Left lung (tissue), 10 donors: ENCODE measurements around the gene OTOA. TPM values are rescaled to one million over a fixed set of nuclear protein-coding genes. Genes with fewer than 3 reads are reported as not detected.

Experiments
- ATAC-seq: fragments of 200-7000 bp; cut with Tn5 transposase; one replicate; pipeline ENCODE4 v1.9.1; 2020; ENCODE audit warnings: moderate library complexity
- DNase-seq, 4 donors: peaks; one replicate each; pipeline ENCODE4 v3.0.0-alpha.2; 2013 to 2020
- H3K27ac ChIP-seq, 2 donors: fragments of 200-600 bp; sonication (generic) in 1 of 2; one replicate each; pipeline versions ENCODE4 v1.5.0 to v1.8.0; 2020 to 2021
- H3K27me3 ChIP-seq, 2 donors: fragments of 200-600 bp; sonication (generic) in 1 of 2; one replicate each; pipeline versions ENCODE4 v1.5.0 to v1.8.0; 2020 to 2021
- H3K36me3 ChIP-seq, 2 donors: fragments of 200-600 bp; sonication (generic) in 1 of 2; one replicate each; pipeline versions ENCODE4 v1.5.0 to v1.8.0; 2020 to 2021
- H3K4me1 ChIP-seq, 2 donors: fragments of 200-600 bp; one replicate each; pipeline ENCODE4 v1.8.0; 2021
- H3K4me3 ChIP-seq, 2 donors: fragments of 200-600 bp; sonication (generic) in 1 of 2; one replicate each; pipeline versions ENCODE4 v1.5.0 to v1.8.0; 2020 to 2021; ENCODE audit warnings: mild to moderate bottlenecking in 1 of 2
- H3K9me3 ChIP-seq, 2 donors: fragments of 200-600 bp; sonication (generic) in 1 of 2; one replicate each; pipeline versions ENCODE4 v1.5.0 to v1.8.0; 2020 to 2021
- CTCF ChIP-seq, 2 donors: fragments of 200-600 bp; sonication (generic) in 1 of 2; IDR thresholded peaks; one replicate each; pipeline versions ENCODE4 v1.5.0 to v1.8.0; 2021; ENCODE audit warnings: antibody characterized with exemption in 2 of 2
- intact Hi-C, 2 donors: fragments of 100-400 bp; cut with DNase I; formaldehyde crosslinking; loops; one replicate each; pipeline versions ENCODE4 v1.11.2 to v1.14.2; 2022
- polyA plus RNA-seq, 6 donors: library from polyadenylated mRNA; unstranded; fragments of 120-200 nt; gene quantifications; one replicate each; pipeline ENCODE4 v1.2.1, GENCODE V29; 2013; ENCODE audit not compliant: insufficient read length in 6 of 6
- total RNA-seq, 2 donors: library from RNA; stranded (reverse); fragmentation: NEBNext Ultra II Directional; extraction: Animal tissue kit (Norgen Biotek cat#: 25700); gene quantifications; one replicate each; pipeline ENCODE4 v1.2.1, GENCODE V29; 2021
- donor health status: DM: no; HTN: yes; CAD: no.
- donor health status: DM: no; HTN: no; CAD: no.

The OTOA gene
- total and polyA plus RNA-seq, 8 donors, result 0.06 to 1.1 (median 0.10) TPM; not detected in 1

GRCh38 chr16:21641916-21642315 lies 21.9 kb upstream of the OTOA start:
- H3K36me3 ChIP-seq, result peaks cover 0 to 69% of the 10 kb centered on the region in 2 donors
- TF ChIP-seq CTCF (IDR thresholded peaks at IDR 0.05), result no peak
- H3K9me3 ChIP-seq, result no peaks in the 10 kb centered on the region
- intact Hi-C loops, result no loop called here
- H3K27ac ChIP-seq, result no peak overlapping the region
- peaks cover 6 to 85% of the 10 kb centered on the region in 2 donors for H3K4me1 ChIP-seq
- ATAC-seq, result no peak
- no peak for DNase-seq
- no peak overlapping the region for H3K4me3 ChIP-seq
- H3K27me3 ChIP-seq, result no peaks in the 10 kb centered on the region

- TF ChIP-seq CTCF (IDR thresholded peaks at IDR 0.05), result no peak
- Histone ChIP-seq H3K4me3 (no peak overlapping the region), H3K27me3 (no peaks in the 10 kb centered on the region), H3K36me3 (peaks cover 0 to 69% of the 10 kb centered on the region in 2 donors), H3K4me1 (peaks cover 6 to 91% of the 10 kb centered on the region in 2 donors), H3K27ac (peak overlapping the region in 1 of 2 donors; percentile 8), H3K9me3 (no peaks in the 10 kb centered on the region)
- DNase-seq (no peak), ATAC-seq (no peak)
- intact Hi-C loops, result no loop called here
Observed at GRCh38 chr16:21642861-21643260, 20.9 kb upstream of the OTOA start.

- no peak for ATAC-seq
- H3K4me3 ChIP-seq, result no peak overlapping the region
- no peaks in the 10 kb centered on the region for H3K9me3 ChIP-seq
- peaks cover 0 to 74% of the 10 kb centered on the region in 2 donors for H3K36me3 ChIP-seq
- peaks cover 6 to 91% of the 10 kb centered on the region in 2 donors for H3K4me1 ChIP-seq
- H3K27ac ChIP-seq, result no peak overlapping the region
- no peak for TF ChIP-seq CTCF (IDR thresholded peaks at IDR 0.05)
- intact Hi-C loops, result no loop called here
- no peak for DNase-seq
- no peaks in the 10 kb centered on the region for H3K27me3 ChIP-seq
Observed at GRCh38 chr16:21643785-21644184, 20.0 kb upstream of the OTOA start.

GRCh38 chr16:21644674-21645073 lies 19.1 kb upstream of the OTOA start:
- no peaks in the 10 kb centered on the region for H3K9me3 ChIP-seq
- no peaks in the 10 kb centered on the region for H3K27me3 ChIP-seq
- intact Hi-C loops, result no loop called here
- H3K27ac ChIP-seq, result peak overlapping the region; percentile 49 to 78
- no peak for TF ChIP-seq CTCF (IDR thresholded peaks at IDR 0.05)
- no peak for ATAC-seq
- peaks cover 0 to 74% of the 10 kb centered on the region in 2 donors for H3K36me3 ChIP-seq
- no peak for DNase-seq
- H3K4me3 ChIP-seq, result peak overlapping the region in 1 of 2 donors; percentile 33
- peaks cover 6 to 91% of the 10 kb centered on the region in 2 donors for H3K4me1 ChIP-seq

GRCh38 chr16:21645261-21645721 lies 18.5 kb upstream of the OTOA start:
- Histone ChIP-seq H3K27me3 (no peaks in the 10 kb centered on the region), H3K4me3 (peak overlapping the region in 1 of 2 donors; percentile 33), H3K36me3 (peaks cover 0 to 68% of the 10 kb centered on the region in 2 donors), H3K4me1 (peaks cover 6 to 91% of the 10 kb centered on the region in 2 donors), H3K9me3 (no peaks in the 10 kb centered on the region), H3K27ac (peak overlapping the region; percentile 49 to 78)
- peak; percentile 53 for ATAC-seq
- TF ChIP-seq CTCF (IDR thresholded peaks at IDR 0.05), result no peak
- DNase-seq, result no peak
- intact Hi-C loops, result no loop called here
